HG02642 (cell line): ENCODE data around the gene TSPAN9.

Experiments used
- ATAC-seq: cut with Tn5 transposase; IDR thresholded peaks from one replicate; pipeline ENCODE4 v1.9.1; 2021; ENCODE audit warnings: mild to moderate bottlenecking; ENCODE audit not compliant: unreplicated experiment, poor library complexity

TSPAN9 gene

GRCh38 chr12:3076730-3077571, at the start of gene TSPAN9:
Gene TSPAN9, plus strand, starts transcription at chr12:3077379. Its CDS starts 123,815 bp downstream, at chr12:3201194.
- peak; percentile 79 for ATAC-seq

GRCh38 chr12:3028108-3028507, 49.1 kb upstream of the TSPAN9 start:
- no peak for ATAC-seq

GRCh38 chr12:3030821-3031429, 46.3 kb upstream of the TSPAN9 start:
- ATAC-seq: no peak

GRCh38 chr12:3032161-3032560, 45.0 kb upstream of the TSPAN9 start:
- no peak for ATAC-seq

- no peak for ATAC-seq
Measured at GRCh38 chr12:3032770-3033538, 44.2 kb upstream of the TSPAN9 start.

- no peak for ATAC-seq
Measured at GRCh38 chr12:3033539-3033867, 43.7 kb upstream of the TSPAN9 start.

GRCh38 chr12:3034067-3034750, 43.0 kb upstream of the TSPAN9 start:
- peak; percentile 73 for ATAC-seq

GRCh38 chr12:3035171-3035570, 42.0 kb upstream of the TSPAN9 start:
- ATAC-seq: no peak

- no peak for ATAC-seq
Measured at GRCh38 chr12:3035815-3036702, 41.1 kb upstream of the TSPAN9 start.

GRCh38 chr12:3036901-3037600, 40.1 kb upstream of the TSPAN9 start:
- no peak for ATAC-seq

- ATAC-seq: no peak
Measured at GRCh38 chr12:3038166-3038565, 39.0 kb upstream of the TSPAN9 start.

- no peak for ATAC-seq
Measured at GRCh38 chr12:3038926-3039510, 38.2 kb upstream of the TSPAN9 start.

GRCh38 chr12:3040026-3040656, 37.0 kb upstream of the TSPAN9 start:
- ATAC-seq: no peak

GRCh38 chr12:3040663-3041544, 36.3 kb upstream of the TSPAN9 start:
- no peak for ATAC-seq

- ATAC-seq: peak; percentile 71
Measured at GRCh38 chr12:3041558-3042164, 35.5 kb upstream of the TSPAN9 start.

- no peak for ATAC-seq
Measured at GRCh38 chr12:3042394-3042793, 34.8 kb upstream of the TSPAN9 start.

- ATAC-seq: no peak
Measured at GRCh38 chr12:3042826-3043225, 34.4 kb upstream of the TSPAN9 start.
